Adrenal gland (tissue), 12 donors: ENCODE results near the gene OPN4. TPM values are rescaled to one million over a fixed set of nuclear protein-coding genes. Genes with fewer than 3 reads are reported as not detected.

Experiments used
- DNase-seq, 7 donors: peaks; one replicate each; pipeline ENCODE4 v3.0.0-alpha.2; 2019 to 2020
- H3K27ac ChIP-seq, 5 donors: fragments of 200-600 bp; sonication (generic) in 4 of 5; 1 replicate in 3 of 5; 2 replicates in 2 of 5; pipeline versions ENCODE4 v1.5.1 to v1.8.0; 2016 to 2020; ENCODE audit warnings: mild to moderate bottlenecking in 1 of 5
- H3K27me3 ChIP-seq: fragments of 200-600 bp; 2 replicates; pipeline ENCODE4 v1.8.0; 2021
- H3K36me3 ChIP-seq, 2 donors: fragments of 200-600 bp; replicated peaks in 1 of 2; 1 replicate in 1 of 2; 2 replicates in 1 of 2; pipeline versions ENCODE4 v1.5.1 to v1.8.0; 2018 to 2022
- H3K4me1 ChIP-seq, 2 donors: fragments of 200-600 bp; replicated peaks in 1 of 2; 1 replicate in 1 of 2; 2 replicates in 1 of 2; pipeline versions ENCODE4 v1.5.1 to v1.8.0; 2018 to 2021
- H3K4me3 ChIP-seq, 4 donors: fragments of 200-600 bp; sonication (generic) in 3 of 4; one replicate each; pipeline ENCODE4 v1.5.1; 2016 to 2018
- H3K9me3 ChIP-seq, 3 donors: fragments of 200-600 bp; sonication (generic) in 1 of 3; replicated peaks in 1 of 3; 1 replicate in 2 of 3; 2 replicates in 1 of 3; pipeline versions ENCODE4 v1.5.1 to v1.8.0; 2016 to 2021
- CTCF ChIP-seq, 6 experiments: fragments of 450-650 bp in 4 of 6; fragments of 200-600 bp in 2 of 6; sonication (generic) in 1 of 6; IDR thresholded peaks; 1 replicate in 5 of 6; 2 replicates in 1 of 6; pipeline versions ENCODE4 v1.5.1 to v1.8.0; 2016 to 2021; ENCODE audit warnings: antibody characterized with exemption in 6 of 6, mild to moderate bottlenecking in 2 of 6, moderate library complexity in 1 of 6
- POLR2A ChIP-seq, 2 donors: fragments of 450-650 bp; IDR thresholded peaks; one replicate each; pipeline ENCODE4 v1.6.1; 2017; ENCODE audit warnings: antibody characterized with exemption in 2 of 2, mild to moderate bottlenecking in 2 of 2, moderate library complexity in 1 of 2
- WGBS, 4 donors: extraction: QIAGEN DNeasy Blood & Tissue Kit in 2 of 4; methylation state at CpG; one replicate each; pipeline versions ENCODE4 v1.1.5 to v1.1.7; 2013 to 2017; 5-methylcytosine and 5-hydroxymethylcytosine counted together
- intact Hi-C, 2 donors: fragments of 100-400 bp; cut with DNase I; formaldehyde crosslinking; loops; one replicate each; pipeline versions ENCODE4 v1.14.1 to v1.15.0; 2022 to 2023
- polyA plus RNA-seq, 3 donors: library from polyadenylated mRNA; stranded (reverse); fragments of 200-250 nt in 2 of 3; fragments of 350-450 nt in 1 of 3; fragmentation: Illumina TruSeq in 1 of 3; extraction: RNeasy Lipid Tissue Mini Kit (QIAGEN cat#74804) in 1 of 3; gene quantifications; one replicate each; pipeline ENCODE4 v1.2.3, GENCODE V29; 2013 to 2014
- total RNA-seq, 9 donors: library from RNA; depleted of rRNA in 4 of 9; stranded (reverse); fragments of >200 nt in 4 of 9; fragments of 120-200 nt in 1 of 9; fragmentation: NEBNext Ultra II Directional in 1 of 9; extraction: Animal tissue kit (Norgen Biotek cat#: 25700) in 1 of 9; gene quantifications; one replicate each; pipeline versions ENCODE4 v1.1.0 to v1.2.4, GENCODE V29; 2013 to 2023
- donor health status: healthy with polysubstance abuse.
- donor health status: Bipolar disorder and iron deficiency.
- donor health status: DM: yes; HTN: yes; CAD: no.
- donor health status: DM: no; HTN: no; CAD: no.
- donor health status: DM: no; HTN: no; CAD: no.
- donor health status: DM: yes; HTN: yes; CAD: no.

OPN4 gene
- total and polyA plus RNA-seq, 12 donors = 0.28 to 1.2 (median 0.30) TPM; not detected in 7

- Histone ChIP-seq H3K27ac (no peak overlapping the region), H3K4me1 (peaks cover 0 to 18% of the 10 kb centered on the region in 2 donors), H3K9me3 (no peaks in the 10 kb centered on the region), H3K4me3 (no peak overlapping the region), H3K36me3 (no peaks in the 10 kb centered on the region), H3K27me3 (no peaks in the 10 kb centered on the region)
- TF ChIP-seq CTCF (IDR thresholded peaks at IDR 0.05) (no peak), POLR2A (IDR thresholded peaks at IDR 0.05) (no peak)
- DNase-seq = peak in 1 of 7 donors; percentile 64
- intact Hi-C loops = no loop called here
- 76 to 87% (median 84%) methylated on average over 8 to 12 of the region's 12 CpGs for WGBS, 4 donors
Measured at GRCh38 chr10:86665868-86666267, 11.5 kb downstream of the OPN4 start.

- H3K27me3 ChIP-seq = no peaks in the 10 kb centered on the region
- no peak overlapping the region for H3K27ac ChIP-seq
- no peaks in the 10 kb centered on the region for H3K9me3 ChIP-seq
- H3K36me3 ChIP-seq = no peaks in the 10 kb centered on the region
- intact Hi-C loops = no loop called here
- no peak for TF ChIP-seq POLR2A (IDR thresholded peaks at IDR 0.05)
- TF ChIP-seq CTCF (IDR thresholded peaks at IDR 0.05) = no peak
- H3K4me1 ChIP-seq = peaks cover 0 to 13% of the 10 kb centered on the region in 2 donors
- no peak overlapping the region for H3K4me3 ChIP-seq
- no peak for DNase-seq
- WGBS, 4 donors = 88 to 95% (median 92%) methylated on average over 7 of the region's 7 CpGs; no CpG with 5 or more reads in 1 of the 4 donors
Measured at GRCh38 chr10:86666538-86666937, 12.2 kb downstream of the OPN4 start.

GRCh38 chr10:86667421-86668181 lies 13.3 kb downstream of the OPN4 start:
- DNase-seq = no peak
- 74 to 93% (median 84%) methylated on average over 5 to 10 of the region's 10 CpGs for WGBS, 4 donors
- TF ChIP-seq CTCF (IDR thresholded peaks at IDR 0.05) (no peak), POLR2A (IDR thresholded peaks at IDR 0.05) (no peak)
- H3K27me3 ChIP-seq = no peaks in the 10 kb centered on the region
- intact Hi-C loops = no loop called here
- H3K27ac ChIP-seq = peak overlapping the region in 1 of 5 donors; percentile 5
- no peaks in the 10 kb centered on the region for H3K36me3 ChIP-seq
- H3K9me3 ChIP-seq = no peaks in the 10 kb centered on the region
- no peak overlapping the region for H3K4me3 ChIP-seq
- H3K4me1 ChIP-seq = peaks cover 5 to 14% of the 10 kb centered on the region in 2 donors

GRCh38 chr10:86668297-86669165 lies 14.2 kb downstream of the OPN4 start, which contains the start of gene LDB3:
Gene LDB3, plus strand, starts transcription at chr10:86668511. Its CDS starts 181 bp downstream, at chr10:86668692.
- no peaks in the 10 kb centered on the region for H3K36me3 ChIP-seq
- no peak within 1 kb of the TSS for H3K4me3 ChIP-seq
- DNase-seq = no peak
- peaks cover 12 to 16% of the 10 kb centered on the region in 2 donors for H3K4me1 ChIP-seq
- intact Hi-C loops = no loop called here
- 71 to 78% (median 74%) methylated on average over 13 to 23 of the region's 23 CpGs for WGBS, 4 donors
- peak within 1 kb of the TSS in 1 of 5 donors; percentile 5 for H3K27ac ChIP-seq
- TF ChIP-seq POLR2A (IDR thresholded peaks at IDR 0.05) (no peak), CTCF (IDR thresholded peaks at IDR 0.05) (no peak)
- no peaks in the 10 kb centered on the region for H3K9me3 ChIP-seq
- H3K27me3 ChIP-seq = no peaks in the 10 kb centered on the region
